HG03097 (cell line): ENCODE data around the gene DIAPH3.

ENCODE experiments used
- ATAC-seq: cut with Tn5 transposase; IDR thresholded peaks from one replicate; pipeline ENCODE4 v1.9.1; 2021; ENCODE audit not compliant: unreplicated experiment, low FRiP score

DIAPH3 gene

DNA sequence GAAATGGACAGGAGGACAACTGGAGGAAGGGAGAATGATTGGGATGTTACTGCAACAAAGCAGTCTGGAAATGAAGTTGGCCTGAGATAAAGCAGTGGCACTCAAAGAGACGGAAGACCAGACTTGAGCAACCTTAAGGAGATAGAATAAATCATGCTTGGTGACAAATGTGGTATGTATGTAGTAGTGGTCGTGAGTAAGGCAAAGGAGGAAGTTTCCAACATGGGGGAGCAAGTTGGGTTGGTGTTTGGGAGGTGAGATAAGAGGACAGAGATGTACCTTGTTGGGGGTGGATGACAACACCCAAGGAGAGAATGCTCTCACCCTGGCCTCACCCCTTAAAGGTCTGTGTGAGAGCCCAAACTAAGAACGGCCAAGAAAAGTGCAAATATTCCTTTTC is 420.5 kb downstream of the DIAPH3 start:
- no peak for ATAC-seq

DNA sequence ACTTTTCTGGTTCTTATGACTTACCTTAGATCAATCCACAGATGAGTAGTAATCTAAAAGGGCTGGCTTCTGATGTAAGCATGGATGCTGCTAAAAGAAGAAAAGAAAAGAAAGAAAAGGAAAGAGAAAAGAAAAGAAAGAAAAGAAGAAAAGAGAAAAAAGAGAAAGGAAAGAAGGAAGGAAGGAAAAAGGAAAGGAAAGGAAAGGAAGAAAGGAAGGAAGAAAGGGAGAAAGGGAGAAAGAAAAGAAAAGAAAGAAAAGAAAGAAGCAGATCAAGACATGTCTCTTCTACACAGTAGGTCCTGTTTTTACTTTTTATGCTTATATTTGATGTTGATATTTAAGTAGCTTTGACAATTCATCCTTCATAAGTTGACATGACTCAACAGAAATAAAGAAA is 421.3 kb downstream of the DIAPH3 start:
- ATAC-seq, result no peak

DNA sequence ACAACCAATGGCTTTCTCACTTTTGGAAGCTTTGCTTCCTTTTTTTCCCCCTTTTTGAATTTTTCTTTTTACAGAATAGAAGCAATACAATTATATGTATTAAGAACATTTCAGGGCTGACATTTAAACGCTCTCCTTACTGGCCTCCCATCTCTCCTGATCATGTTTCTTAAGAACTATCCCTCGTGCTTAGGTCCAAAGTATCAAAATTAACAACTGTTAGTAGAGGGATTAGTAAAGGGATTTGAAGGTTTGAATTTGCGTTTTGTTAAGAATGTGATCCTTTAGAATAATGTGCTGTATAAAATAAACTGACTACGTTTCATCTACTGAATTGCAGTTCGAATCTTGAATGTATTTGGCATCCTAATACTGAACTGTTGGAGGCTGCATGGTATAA is 424.8 kb downstream of the DIAPH3 start:
- no peak for ATAC-seq

DNA sequence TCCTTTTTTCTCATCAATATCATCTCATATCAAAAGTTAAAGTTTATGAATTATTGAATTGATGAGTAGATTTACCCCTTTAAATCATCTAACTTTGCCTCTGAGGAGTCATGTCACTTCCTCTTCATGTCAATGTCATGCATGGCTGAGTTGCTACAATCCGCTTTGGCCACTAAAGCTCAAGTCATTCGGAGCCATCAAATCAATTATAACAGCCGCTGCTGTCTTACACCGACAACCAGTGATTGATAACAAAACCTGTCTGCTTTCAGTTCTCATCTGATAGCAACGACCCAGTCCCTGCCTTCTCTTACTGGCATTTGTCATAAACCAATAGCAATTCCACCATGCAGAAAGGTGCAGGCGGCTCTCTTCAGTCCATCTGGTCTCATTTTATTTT is 429.3 kb downstream of the DIAPH3 start:
- peak; percentile 99 for ATAC-seq

DNA sequence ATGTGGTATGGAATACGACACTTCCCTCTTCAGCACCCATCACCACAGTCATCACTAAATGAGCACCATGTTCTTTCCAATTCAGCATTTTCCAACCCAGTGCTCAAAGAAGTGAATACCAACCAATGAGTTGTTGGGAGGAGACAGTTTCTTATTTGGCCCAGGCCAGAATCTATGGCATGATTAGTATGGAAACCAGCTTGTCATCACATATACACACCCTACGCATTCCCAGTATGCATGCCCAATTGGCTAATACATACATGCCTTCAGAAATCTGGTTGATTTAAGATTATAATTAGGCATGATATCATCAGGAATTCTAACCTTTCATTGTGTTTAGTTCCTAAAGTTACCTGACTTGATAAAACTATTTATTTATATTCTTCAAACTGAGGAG is 430.0 kb downstream of the DIAPH3 start:
- no peak for ATAC-seq

DNA sequence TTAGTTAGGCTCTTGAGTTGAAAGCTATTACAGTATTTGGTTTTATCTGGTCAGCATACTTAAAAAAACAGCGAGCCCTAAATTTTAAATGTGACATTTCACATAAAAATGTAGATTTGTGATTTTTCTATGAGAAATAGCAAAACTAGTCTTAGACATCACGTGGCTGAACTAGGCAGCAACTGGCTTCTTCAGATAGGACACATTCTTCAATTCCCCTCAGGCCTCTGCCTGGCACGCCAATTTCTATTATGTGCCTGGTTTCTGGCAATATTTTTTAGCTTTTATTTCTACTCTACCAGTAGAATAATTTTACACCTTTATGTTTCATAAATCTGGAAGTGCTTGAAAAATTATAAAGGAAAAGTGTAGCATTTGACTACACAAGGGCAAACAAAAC is 433.7 kb downstream of the DIAPH3 start:
- ATAC-seq, result no peak

DNA sequence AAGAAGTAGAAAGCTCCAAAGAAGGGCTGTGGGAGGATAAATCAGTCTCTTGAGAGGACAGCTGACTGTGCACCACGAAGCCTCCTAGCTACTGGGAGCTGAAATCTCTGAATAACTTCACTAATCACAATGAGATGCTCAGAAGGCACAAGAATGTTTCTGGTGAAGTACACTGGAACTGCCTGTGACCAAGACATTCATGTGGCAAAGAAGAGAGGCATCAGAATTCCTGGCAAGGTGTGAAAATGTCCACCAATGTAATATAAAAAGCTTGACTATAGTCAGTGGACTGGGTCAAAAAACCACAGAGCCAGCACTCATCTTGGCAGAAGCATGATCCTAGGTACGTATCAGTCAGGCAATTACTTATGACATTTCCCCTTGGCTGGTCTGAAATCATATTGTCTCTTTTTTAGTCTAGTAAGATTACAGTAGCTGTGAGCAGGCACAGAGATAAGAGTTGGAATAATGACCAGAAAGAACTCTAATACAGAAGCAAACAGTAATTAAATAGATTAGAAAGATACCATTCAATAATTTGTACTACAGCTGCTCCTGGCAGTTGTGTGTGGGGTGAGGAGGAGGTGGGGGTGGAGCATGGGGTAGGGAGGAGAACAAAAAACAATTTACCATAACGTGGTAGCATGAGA is 434.7 kb downstream of the DIAPH3 start:
- no peak for ATAC-seq

DNA sequence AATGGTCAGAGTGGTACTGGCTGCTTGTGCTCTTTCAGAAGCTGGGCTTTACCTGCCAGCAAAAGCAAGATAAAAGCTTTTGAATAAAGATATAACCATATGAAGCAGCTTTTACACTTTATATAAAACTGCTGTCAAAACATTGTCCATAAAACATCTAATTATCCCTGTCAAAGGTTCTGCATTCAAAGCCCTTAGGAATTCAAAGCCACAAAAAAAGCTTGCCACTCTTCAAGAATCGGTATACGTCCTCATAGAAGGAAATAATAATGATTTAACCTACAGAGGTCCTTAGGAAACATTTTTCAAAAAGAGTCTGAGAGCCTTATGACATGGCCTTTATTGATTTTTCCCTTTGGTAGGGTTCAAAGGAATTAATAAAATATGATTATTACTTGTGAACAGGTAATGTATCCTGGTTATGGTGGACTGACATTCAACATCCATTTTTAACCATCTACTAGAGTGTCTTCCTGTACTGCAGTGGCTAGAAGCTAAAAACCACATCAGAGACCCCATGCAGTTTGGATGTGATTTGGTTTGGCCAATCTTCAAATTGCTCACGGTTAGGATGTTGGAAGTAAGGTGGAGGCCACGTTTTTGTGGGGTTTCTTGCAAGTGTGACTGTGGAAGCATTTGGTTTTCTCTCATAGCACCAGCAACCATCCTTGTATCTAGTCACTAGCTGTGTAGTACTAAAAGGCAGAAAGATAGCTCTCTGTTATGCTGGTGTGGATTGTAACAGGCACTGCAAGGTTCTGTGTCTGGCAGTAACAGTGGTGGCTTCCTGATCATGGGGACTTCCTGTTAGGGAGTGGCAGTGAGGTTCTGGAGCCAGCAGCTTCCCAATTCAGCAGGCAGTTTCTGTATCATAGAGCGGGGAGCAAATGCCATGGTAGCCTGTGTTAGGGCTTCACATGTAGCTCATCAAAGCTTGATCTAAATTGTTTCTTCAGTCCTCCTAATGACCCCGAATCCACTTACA is 441.5 kb downstream of the DIAPH3 start:
- ATAC-seq, result no peak

DNA sequence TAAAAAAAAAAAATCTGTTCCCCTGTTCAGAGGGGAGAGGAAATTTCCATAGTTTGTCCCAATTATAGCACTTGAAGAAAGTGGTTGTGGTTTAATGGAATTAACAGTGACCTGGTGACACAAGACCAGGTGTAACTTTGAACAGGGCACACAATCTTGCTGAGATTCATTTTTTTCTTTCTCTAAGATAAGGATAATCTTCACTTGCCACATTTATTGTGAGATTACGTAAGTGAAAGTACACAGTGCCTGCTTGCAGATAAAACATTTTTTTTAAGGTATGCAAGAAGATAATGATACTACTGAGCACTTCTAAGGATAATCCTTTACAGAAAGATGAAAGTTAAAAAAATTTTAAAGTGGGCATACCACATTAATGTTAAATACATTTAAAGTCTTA is 448.1 kb downstream of the DIAPH3 start:
- ATAC-seq, result no peak

DNA sequence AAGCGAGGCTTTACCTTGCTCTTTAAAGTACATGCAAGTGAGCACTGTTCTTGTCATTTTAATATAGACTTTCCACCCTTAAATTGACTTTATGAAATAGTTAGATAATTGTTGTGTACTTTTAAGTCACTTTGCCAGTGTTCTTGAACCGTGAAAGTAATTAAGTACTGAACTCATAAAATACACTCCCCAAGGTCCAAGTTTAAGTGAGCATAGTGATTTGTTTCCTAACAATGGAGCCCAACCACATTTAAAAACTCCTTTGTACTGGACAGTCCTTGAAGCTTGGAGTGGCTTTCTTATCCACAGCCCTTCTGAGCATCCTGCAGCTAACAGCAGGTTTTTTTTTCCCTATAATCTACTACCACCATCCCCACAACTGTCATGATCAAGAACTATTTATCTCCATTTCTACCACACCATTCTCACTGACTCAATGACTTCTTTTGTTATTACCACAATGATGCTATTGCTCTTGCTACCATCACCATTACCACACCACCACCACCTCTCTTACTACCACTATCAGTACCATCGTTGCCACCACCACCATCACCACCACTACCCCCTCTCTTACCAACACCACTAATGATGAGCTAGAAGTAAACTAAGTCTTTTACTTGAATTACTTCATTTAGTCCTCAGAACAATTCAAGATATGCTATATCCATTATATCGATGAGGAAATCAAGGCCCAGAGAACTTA is 452.6 kb downstream of the DIAPH3 start:
- ATAC-seq, result no peak

DNA sequence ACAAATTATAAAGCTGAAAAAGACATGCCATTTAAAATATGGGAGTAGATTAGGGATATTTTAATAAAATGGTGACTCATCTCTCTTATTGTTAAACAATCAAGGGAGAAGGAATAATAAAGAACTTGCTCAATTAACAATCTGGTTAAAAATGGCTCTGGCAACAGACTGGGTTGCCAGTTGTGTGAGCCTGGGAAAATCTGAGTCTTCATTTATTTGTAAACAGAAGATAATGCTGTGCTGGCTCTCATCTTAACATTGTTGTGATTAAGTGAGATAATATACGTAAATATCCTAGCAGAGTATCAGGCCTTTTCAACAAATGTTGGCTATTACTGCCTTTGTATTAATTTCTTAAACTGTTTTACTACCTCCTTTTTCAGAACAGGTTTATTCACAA is 453.3 kb downstream of the DIAPH3 start:
- no peak for ATAC-seq

DNA sequence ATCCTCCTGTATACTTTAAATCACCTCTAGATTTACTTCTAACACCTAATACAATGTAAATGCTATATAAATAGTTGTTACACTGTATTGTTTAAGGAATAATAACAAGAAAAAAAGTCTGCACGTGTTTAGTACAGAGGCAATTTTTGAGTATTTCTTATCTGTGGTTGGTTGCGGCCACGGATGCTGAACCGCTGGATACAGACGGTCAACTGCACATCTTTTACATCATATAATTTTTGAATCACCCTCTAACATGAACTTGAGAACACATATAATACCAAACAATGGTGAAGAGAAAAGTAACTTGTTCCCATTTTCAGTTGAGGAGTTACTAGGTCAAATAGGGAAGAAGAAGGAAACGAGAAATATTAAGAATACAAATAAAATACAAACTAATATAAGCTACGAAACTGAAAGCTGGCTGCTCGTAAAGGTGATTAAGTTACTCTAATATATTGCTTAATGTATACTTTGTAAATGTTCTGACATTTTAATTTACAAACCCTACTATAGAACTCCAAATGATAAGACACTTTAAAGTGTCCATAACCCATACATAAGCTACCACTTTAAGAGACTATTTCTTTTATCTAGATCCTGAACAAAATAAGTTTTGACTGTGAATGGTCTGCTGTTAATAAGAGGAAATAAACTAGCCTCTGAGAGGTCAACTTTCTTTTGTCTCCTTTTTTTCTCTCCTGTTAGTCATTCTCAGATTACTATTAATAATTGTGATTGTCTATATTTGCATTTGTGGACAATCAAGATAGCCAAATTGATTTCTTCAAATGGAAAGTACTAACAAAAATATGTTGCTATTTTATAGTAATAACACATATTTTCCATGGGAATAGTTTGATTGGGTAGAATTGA is 457.4 kb downstream of the DIAPH3 start:
- no peak for ATAC-seq

DNA sequence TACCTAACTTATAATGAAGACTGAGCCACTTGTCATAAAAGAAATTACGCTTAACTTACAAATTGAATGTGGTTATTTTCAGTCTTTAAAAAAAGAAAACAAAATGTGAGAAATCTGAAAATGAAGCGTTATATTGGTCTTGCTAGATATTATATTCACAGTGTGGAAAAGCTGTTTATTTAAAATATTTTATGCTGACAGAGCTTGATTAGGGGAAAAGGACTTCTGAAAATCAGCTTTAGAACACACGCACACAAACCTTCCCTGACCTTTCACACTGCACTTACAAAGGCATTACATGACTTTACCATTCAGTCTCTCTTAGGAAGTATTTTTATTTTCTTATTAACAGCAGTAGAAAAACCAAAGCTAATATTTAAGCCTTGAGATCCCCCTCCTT is 461.5 kb downstream of the DIAPH3 start:
- no peak for ATAC-seq

DNA sequence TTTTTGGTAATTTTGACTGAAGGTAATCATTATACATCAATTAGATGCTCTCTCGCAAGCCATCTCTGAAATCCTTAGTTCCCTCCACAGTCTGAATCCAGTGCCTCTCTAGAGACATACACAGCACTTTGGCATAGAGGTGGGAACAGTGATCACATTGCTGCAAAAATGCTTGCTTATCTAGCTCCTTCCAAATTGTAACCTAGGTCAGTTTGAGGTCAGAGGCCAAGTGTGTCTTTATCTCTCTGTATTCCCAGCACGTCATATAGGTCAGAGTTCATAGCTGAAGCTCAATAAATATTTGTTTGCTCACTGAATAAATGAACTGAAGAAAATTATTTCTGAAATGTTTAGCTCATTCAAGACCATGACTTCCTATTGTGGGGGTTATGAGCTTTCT is 462.5 kb downstream of the DIAPH3 start:
- no peak for ATAC-seq

DNA sequence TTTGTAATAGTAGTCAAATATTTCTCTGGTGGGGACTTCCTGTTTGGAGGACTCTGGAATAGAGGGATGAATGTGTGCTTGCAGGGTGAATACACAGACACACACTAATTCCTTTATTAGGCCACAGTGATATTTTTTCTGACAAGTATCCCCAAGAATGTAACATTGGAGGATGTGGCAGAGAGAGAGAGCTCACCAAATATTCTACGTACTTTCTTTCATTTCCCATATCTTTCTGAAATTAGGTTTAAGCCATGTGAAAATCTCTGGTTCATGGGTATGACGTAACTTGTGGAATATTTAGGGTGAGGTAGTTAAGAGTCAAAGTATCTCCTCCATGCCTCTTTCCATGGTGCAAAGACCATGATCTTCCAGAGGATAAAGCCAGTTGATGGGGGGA is 463.4 kb downstream of the DIAPH3 start:
- no peak for ATAC-seq

DNA sequence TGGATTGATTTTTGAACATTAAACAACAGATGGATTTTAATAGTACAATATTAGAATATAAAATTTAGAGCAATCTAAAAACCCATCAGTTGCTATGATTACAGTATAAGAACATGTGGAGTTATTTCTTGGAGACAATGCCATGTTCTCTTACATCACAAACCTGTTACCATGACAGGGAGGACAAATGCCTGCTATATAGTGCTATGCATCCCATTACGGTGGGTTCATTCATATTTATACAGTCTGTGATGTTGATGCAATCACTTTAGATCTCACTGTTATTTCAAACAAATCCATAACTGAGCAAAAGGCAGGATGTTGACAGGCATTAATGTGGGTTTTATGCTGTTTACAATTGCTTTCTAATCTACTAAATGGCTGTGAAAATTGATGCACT is 467.5 kb downstream of the DIAPH3 start:
- no peak for ATAC-seq

DNA sequence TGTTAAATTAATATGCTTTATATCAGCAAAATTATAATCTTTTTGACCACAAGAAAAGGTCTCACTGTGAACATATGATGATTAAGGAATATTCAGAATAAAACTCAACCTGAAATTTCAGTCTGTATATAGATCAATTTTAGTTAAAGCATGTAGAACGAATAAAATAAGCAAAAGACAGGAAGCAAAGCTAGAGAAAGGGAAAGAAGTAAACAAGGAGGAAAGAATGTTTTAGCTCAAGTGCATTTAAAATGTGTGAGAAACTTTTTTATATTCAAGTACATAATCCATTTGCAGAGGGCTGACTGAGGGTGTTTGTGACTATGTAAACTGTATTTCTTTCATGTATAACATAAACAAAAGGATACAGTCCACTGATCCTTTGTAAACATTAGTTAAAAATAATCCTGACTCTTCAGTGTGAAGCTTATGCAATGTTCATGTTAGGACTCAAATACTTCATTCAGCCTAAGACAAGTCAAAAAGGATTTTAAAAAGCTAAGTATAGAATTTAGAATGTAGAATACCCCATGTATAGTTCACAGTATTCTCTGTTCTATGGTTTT is 472.1 kb downstream of the DIAPH3 start:
- ATAC-seq, result no peak

DNA sequence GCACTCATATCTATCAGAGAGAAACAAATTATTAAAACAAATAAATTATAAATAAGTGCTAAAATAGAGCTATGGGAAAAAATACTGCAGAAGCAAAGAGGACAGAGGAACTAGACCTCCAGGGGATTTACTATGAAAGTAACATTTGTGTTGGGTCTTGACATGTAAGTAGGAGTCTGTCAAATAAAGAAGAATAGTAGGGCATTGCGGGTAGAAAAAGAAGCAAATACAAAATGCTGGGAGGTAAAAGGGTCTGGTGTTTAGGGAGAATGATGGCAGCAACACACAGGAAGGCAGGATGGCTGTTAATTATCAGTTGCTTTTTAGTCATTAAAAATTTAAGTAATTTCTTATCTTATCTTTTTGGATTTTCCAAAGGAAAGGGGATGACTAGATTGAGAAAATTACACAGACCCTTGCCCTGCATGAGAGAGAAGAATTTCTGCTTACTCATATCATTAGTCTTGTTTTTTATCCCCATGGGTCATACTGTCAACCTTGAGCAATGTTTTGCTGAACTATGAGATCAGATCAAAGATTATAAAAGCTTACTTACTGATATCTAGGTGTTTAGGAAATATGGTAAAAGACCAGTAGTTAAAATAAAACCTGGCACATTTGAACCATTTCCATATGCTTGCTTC is 472.7 kb downstream of the DIAPH3 start:
- no peak for ATAC-seq

DNA sequence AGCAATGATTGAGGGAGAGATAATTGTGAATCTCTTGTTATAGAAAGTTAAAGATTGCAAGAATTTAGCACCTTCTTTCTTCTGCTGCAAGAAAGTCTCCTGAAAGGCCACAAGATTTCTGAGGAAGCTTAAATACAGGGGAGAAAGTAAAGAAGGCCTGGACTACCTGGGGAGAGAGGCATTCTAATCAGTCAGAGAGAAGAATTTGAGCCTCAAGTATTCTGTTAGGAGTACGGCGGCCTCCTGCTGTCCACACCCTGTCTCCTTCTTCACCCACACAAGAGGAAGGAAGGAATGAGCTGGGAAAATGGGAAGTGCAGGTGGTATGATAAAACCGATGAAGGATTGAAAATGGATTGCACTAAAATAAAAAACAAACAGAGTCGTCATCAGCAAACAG is 474.7 kb downstream of the DIAPH3 start:
- ATAC-seq, result no peak
